HPDE6-E6E7 (cell line): Measurements from ENCODE around the gene HBZ.
A peak's percentile ranks its signal among the peaks of the same experiment; 100 is the strongest.
"Not testable (repeated sequence)": the region's sequence is repeated elsewhere in the genome, so short reads cannot be mapped to it uniquely, and the experiment has no call there.

Experiments used
- DNase-seq: peaks from one replicate; pipeline ENCODE4 v3.0.0; 2011; ENCODE audit warnings: missing footprints; ENCODE audit errors: extremely low spot score

HBZ gene

DNA sequence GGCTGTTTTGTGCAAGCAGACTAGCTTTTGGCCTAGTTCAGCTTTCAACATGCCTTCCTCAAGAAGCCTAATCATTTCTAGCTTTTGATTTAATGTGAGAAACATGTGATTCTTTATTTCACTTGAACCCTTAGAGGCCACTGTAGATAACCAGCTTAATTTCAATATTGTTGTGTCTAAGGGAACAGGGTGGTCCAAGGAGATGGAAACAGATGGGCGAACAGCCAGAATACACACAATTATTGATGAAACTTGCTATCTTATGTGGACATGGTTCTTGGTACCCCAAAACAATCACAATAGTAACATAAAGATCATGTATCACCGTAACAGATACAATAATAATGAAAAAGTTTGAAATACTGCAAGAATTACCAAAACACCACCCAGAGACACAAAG, 18.7 kb upstream of the HBZ start:
- no peak for DNase-seq

DNA sequence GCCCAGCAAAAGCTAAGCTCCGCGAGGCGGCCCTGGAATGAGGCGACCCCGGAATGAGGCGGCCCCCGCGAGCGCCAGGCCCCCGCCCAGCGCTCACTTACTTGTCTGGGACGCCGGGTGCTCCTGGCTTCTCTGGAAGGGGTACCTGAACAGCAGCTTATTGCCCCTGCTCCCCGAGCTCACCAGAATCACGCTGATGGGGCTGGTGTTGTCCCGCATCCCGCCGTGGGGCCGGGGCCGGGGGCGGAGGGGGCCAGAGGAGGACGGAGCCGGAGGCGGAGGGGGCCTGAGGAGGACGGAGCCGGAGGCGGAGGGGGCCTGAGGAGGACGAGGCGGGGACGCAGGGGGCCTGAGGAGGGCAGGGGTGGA, 14.4 kb upstream of the HBZ start:
- peak; percentile 25 for DNase-seq

- no peak for DNase-seq
Measured at GRCh38 chr16:140175-140857, 12.1 kb upstream of the HBZ start.

DNA sequence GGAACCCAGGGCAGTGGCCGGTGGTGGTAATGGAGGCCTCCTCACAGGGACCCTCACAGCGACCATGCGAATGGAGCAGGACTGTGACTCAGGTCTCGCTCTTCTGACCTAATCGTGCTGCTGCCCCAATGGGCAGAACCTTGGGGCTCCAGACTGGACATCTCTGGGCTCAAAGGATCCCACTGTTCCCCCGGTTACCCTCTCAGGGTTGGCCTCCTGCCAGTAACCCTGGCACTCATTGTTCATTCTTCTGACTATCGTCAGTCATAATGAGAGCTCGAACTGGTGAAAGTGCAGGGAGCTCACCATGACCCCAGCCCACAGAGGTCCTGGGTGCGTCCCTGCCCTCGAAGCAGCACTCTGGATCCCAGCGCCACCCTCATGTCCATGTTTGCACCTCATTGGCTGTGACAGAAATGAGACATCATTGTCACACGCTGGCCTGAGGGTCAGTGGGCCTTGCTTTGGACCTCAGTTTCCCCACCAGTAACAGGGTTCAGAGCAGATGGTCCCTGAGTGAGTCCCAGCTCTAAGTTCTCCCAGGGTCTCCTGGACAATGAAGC, 10.0 kb upstream of the HBZ start:
- DNase-seq: no peak

DNA sequence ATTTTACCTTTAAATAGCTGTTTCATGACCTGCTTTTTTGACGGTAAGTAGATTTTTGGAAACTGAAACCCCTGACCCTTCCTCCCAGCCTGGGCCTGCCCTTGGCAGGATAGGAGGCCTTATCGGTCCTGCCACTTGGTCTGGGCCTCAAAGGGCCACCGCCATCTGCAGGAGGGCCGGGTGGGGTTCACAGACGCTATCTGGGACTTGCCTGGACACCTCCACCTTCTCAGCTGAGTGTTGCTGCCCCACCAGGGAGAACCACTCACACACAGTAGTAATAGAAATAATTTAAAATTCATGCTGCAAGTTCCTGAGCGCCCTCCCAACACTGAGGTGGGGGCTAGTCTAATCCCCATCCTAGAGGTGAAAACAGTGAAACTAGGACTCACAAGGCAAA, 9.4 kb upstream of the HBZ start:
- no peak for DNase-seq

DNA sequence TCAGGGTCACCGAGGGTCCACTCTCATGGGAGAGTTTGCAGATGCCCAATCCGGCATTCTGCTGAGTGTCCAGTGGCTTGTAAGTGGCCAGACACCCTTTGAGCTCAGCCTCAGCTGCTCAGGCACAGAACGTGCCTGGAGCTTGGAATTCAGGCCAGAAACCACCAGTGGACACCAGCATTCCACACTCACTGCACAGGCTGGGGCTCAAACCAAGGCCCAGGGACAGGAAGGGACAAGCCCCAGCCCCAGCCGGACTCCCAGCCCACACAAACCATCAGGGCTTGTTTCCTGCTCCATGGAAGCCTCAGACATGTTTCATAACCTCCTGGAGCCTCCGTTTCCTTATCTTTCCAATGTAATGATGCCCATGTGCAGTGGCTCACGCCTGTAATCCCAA, 9.0 kb upstream of the HBZ start:
- no peak for DNase-seq

- DNase-seq: no peak
Measured at GRCh38 chr16:144797-145252, 7.6 kb upstream of the HBZ start.

DNA sequence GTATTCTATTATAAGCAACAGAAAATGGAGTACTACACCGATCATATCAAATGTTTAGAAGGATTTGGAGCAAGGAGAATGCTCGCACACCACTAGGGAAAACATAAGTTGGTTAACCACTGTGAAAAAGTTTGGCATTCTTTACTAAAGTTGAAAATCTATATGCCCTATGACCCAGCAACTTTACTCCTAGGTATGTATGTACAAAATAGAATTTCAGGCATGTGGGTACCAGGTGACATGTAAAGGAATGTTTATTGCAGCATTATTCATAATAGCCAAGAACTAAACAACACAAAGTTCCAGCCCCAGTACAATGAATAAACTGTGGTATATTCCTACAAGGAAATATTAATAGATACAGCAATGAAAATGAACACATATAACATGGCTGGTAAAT, 5.8 kb upstream of the HBZ start:
- no peak for DNase-seq

DNA sequence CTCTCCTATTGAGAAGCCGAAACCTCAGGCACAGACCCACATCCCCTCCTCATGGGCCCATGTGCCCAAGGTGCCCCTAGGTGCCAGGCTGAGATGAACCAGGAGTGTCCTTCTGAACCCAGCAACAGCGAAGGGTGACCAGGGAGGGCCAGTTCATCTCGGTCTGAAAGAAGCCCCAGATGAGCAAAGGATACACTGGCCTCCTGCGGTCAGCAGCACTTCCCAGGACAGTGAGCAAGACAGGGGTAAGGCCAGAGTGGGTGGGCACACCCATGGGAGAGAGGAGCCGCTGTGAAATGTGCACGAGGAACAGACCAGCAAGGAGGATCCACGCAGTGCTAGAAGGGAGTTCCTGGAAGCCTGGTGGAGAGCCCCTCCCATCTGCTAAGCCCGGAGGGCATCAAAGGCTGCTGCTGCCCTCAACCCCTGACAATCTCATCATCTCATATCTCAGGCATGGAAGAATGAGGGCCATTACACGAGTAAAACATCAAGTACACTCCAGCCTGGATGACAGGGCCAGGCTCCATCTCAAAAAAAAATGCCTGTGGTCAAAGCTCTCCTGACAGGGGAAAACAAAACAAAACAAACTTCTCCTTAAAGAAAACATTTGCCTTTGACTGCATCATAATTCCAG, 3.3 kb upstream of the HBZ start:
- DNase-seq: no peak

DNA sequence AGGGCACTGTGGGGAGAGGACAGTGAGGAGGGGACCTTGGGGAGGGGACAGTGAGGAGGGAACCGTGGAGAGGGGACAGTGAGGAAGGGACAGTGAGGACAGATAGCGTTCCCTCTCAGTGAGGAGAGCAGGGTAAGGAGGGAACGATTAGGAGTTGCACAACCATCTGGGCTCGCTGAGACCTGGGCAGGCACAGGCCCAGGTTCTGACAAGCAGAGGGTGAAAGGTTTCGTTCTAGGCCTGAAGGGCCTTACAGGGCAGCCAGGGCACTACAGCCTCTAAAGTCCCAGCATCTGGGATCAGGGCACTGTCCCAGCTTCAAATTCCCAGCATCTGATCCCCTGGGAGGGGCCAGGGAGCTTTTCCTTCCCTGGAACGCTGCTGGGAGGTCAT, 681 bp downstream of the HBZ start:
- not testable (repeated sequence) for DNase-seq

GRCh38 chr16:153550-154216, 1.2 kb downstream of the HBZ start:
- DNase-seq: not testable (repeated sequence)

- DNase-seq: no peak
Measured at GRCh38 chr16:154217-155030, 2.0 kb downstream of the HBZ start.

GRCh38 chr16:155031-155398, 2.6 kb downstream of the HBZ start:
- no peak for DNase-seq

DNA sequence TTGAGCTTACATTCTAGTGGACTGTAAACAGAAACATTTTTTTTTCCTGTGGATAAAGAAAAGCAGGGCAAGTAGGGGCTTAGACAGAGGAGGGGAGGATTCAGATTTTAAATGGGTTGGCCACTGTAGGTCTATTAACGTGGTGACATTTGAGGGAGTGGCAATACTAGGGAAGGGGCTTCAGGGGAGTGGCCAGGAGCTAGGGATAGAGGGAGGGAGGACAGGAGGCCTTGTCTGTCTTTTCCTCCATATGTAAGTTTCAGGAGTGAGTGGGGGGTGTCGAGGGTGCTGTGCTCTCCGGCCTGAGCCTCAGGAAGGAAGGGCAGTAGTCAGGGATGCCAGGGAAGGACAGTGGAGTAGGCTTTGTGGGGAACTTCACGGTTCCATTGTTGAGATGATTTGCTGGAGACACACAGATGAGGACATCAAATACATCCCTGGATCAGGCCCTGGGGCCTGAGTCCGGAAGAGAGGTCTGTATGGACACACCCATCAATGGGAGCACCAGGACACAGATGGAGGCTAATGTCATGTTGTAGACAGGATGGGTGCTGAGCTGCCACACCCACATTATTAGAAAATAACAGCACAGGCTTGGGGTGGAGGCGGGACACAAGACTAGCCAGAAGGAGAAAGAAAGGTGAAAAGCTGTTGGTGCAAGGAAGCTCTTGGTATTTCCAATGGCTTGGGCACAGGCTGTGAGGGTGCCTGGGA, 6.8 kb downstream of the HBZ start:
- DNase-seq: no peak

- DNase-seq: not testable (repeated sequence)
Measured at GRCh38 chr16:160242-160641, 7.8 kb downstream of the HBZ start.

- DNase-seq: no peak
Measured at GRCh38 chr16:160691-161190, 8.3 kb downstream of the HBZ start.

DNA sequence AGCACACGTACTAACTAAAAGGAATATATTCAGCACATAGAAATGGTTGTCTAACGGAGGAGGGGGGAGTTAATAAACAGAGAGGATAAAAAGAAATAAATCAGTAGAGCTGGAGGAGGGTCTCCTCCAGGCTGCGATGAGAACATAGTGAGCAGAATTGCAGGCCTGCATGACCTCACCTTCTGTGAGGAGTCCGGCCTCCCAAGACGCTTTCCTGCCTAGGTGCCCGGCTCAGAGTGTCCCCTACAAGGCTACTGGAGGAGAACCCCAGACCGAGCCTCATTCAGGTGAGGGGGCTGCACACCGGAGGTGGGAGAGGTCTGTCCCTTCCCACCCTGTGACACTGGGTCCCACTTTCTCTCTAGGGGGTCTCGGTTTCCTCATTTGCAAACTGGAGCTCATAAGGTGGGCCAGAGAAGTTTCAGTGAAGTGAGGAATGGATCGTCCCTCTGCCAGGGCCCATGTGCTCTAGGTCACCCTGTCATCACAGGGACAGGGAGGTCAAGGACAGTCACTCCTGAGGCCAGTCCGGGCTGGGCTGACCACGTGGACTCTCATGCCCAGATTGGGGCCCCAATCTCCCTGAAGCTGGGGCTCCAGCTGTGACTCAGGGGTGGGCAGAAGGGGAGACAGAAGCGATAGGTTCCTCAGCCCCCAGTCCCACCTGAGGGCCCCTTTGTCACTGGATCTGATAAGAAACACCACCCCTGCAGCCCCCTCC, 10.0 kb downstream of the HBZ start:
- no peak for DNase-seq

DNA sequence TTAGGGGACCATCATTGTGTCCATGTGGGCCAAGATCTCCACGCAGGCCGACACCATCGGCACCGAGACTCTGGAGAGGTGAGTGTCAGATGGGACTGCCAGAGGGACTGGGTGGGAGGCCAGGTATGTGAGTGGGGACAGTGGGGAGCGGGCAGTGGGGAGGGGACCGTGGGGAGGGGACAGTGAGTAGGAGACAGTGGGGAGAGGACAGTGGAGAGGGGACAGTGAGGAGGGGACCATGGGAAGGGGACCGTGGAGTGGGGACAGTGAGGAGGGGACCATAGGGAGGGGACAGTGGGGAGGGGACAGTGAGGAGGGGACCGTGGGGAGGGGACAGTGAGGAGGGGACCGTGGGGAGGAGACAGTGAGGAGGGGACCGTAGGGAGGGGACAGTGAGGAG, 10.7 kb downstream of the HBZ start:
- not testable (repeated sequence) for DNase-seq

DNA sequence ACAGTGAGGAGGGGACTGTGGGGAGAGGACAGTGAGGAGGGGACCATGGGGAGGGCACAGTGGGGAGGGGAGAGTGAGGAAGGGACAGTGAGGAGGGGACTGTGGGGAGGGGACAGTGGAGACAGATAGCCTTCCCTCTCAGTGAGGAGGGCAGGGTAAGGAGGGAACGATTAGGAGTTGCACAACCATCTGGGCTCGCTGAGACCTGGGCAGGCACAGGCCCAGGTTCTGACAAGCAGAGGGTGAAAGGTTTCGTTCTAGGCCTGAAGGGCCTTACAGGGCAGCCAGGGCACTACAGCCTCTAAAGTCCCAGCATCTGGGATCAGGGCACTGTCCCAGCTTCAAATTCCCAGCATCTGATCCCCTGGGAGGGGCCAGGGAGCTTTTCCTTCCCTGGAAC, 11.3 kb downstream of the HBZ start:
- DNase-seq: not testable (repeated sequence)

DNA sequence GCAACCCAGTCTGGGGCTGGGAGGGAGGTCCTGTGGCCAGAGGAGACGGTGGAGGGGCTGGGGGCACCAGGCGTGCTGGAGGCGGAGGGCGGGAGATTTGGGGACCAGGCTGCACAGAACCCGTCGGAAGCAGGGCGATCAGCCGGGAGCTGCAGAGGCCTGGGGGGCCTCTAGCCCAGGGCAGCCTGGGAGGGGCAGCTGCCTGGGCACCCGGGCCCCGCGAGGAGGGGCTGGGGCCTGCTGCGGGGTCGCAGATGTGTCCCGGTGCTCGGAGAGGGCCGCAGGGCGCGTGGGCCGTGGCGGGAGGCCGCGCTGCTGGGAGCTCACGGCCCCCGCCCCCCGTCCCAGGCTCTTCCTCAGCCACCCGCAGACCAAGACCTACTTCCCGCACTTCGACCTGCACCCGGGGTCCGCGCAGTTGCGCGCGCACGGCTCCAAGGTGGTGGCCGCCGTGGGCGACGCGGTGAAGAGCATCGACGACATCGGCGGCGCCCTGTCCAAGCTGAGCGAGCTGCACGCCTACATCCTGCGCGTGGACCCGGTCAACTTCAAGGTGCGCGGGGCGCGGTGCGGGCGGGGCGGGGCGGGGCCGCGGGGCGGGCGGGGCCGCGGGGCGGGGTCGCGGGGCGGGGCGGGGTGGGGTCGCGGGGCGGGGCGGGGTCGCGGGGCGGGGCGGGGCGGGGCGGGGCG, 11.8 kb downstream of the HBZ start:
- not testable (repeated sequence) for DNase-seq
